Small intestine (tissue), 7 donors: ENCODE results near the gene KCNN3. TPM values are rescaled to one million over a fixed set of nuclear protein-coding genes. Genes with fewer than 3 reads are reported as not detected.

Experiments used
- DNase-seq, 2 donors: peaks; one replicate each; pipeline versions ENCODE4 v3.0.0 to v3.0.0-alpha.2; 2013
- FAIRE-seq: peaks from 2 replicates; lab custom pipeline; 2012; peaks lifted over from hg19 to GRCh38; lab: Jason Lieb, UNC
- H3K27ac ChIP-seq, 3 donors: one replicate each; pipeline ENCODE4 v1.5.1; 2013; ENCODE audit warnings: low read length in 2 of 3, mild to moderate bottlenecking in 2 of 3, control low read depth in 1 of 3, inconsistent platforms in 1 of 3, low read depth in 1 of 3, moderate library complexity in 1 of 3
- H3K27me3 ChIP-seq, 3 donors: one replicate each; pipeline ENCODE4 v1.6.1; 2013; ENCODE audit warnings: low read length in 3 of 3, inconsistent platforms in 1 of 3; ENCODE audit not compliant: control insufficient read depth in 3 of 3, insufficient read depth in 3 of 3
- H3K36me3 ChIP-seq, 3 donors: one replicate each; pipeline ENCODE4 v1.6.1; 2013; ENCODE audit warnings: low read length in 3 of 3, inconsistent platforms in 1 of 3, low read depth in 1 of 3, mild to moderate bottlenecking in 1 of 3, moderate library complexity in 1 of 3; ENCODE audit not compliant: control insufficient read depth in 3 of 3, insufficient read depth in 2 of 3
- H3K4me1 ChIP-seq, 3 donors: one replicate each; pipeline ENCODE4 v1.6.1; 2013; ENCODE audit warnings: low read length in 2 of 3, inconsistent platforms in 1 of 3, low read depth in 1 of 3, mild to moderate bottlenecking in 1 of 3, moderate library complexity in 1 of 3; ENCODE audit not compliant: control insufficient read depth in 3 of 3, insufficient read depth in 2 of 3
- H3K4me3 ChIP-seq, 3 donors: one replicate each; pipeline ENCODE4 v1.5.1; 2013; ENCODE audit warnings: low read length in 3 of 3, control low read depth in 1 of 3, inconsistent platforms in 1 of 3, low read depth in 1 of 3, mild to moderate bottlenecking in 1 of 3, moderate library complexity in 1 of 3
- H3K9me3 ChIP-seq, 2 donors: one replicate each; pipeline ENCODE4 v1.6.1; 2013; ENCODE audit warnings: low read depth in 1 of 2, low read length in 1 of 2; ENCODE audit not compliant: control insufficient read depth in 2 of 2, insufficient read depth in 1 of 2
- WGBS, 3 donors: extraction: QIAGEN DNeasy Blood & Tissue Kit; methylation state at CpG; one replicate each; pipeline ENCODE4 v1.1.7; 2013; 5-methylcytosine and 5-hydroxymethylcytosine counted together
- polyA plus RNA-seq, 4 donors: library from polyadenylated mRNA; stranded (reverse) in 3 of 4; unstranded in 1 of 4; fragments of 200-250 nt in 3 of 4; fragments of 120-200 nt in 1 of 4; gene quantifications; one replicate each; pipeline versions ENCODE4 v1.2.1 to v1.2.3, GENCODE V29; 2013
- donor health status: healthy with polysubstance abuse.
- donor health status: control.
- donor health status: control.
- donor health status: Bipolar disorder and iron deficiency.
- donor health status: healthy.

Gene KCNN3
- polyA plus RNA-seq, 4 donors = 0.27 to 1.6 (median 0.94) TPM

DNA sequence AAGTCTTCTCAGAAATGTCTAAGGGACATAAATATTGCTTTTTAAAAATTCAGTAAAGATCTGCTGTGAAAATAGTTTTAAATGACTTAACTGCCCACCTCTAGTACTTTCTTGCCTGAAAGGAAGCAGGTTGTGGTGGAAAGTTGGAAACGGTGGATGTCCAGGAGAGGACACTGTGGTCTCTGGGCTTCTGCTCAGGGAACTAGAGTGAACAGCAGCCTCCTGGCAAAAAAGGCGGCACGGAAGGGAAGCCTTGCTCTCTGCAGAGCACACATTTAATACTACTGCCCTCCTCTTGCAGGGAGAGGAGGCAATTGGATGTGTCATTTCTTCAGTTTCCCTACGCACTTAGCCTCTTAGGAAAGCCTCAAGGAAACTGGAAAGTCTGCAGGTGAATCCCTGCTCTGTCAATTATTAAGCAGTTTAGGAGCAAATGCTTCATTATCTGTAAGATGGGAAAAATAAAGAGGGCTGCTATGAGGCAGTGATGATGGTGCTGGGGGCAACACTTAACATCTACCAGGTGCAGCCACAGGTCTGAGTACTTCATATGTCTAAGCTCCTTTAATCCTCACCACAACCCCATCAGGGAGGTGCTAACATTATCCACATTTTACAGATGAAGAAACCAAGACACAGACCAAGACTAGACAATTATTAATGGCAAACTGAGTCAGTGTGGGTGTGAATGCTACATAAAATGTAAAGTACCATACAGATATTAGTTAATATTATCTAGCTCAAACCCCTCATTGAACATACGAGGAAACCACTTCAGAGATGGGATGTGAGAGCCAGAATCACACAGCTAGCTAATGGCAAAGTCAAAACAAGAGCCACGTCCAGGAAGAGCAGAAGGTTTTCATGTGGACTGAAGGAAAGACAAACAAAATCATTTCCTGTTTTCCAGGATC, 153.2 kb downstream of the KCNN3 start:
- FAIRE-seq = no peak
- no peaks in the 10 kb centered on the region for H3K9me3 ChIP-seq
- peaks cover 0 to 4% (median 0%) of the 10 kb centered on the region in 3 donors for H3K27me3 ChIP-seq
- no peak for DNase-seq
- no peaks in the 10 kb centered on the region for H3K4me1 ChIP-seq
- H3K36me3 ChIP-seq = peaks cover 0 to 2% (median 0%) of the 10 kb centered on the region in 3 donors
- H3K4me3 ChIP-seq = no peak overlapping the region
- 55 to 63% (median 56%) methylated on average over 6 of the region's 6 CpGs for WGBS, 3 donors
- H3K27ac ChIP-seq = no peak overlapping the region

DNA sequence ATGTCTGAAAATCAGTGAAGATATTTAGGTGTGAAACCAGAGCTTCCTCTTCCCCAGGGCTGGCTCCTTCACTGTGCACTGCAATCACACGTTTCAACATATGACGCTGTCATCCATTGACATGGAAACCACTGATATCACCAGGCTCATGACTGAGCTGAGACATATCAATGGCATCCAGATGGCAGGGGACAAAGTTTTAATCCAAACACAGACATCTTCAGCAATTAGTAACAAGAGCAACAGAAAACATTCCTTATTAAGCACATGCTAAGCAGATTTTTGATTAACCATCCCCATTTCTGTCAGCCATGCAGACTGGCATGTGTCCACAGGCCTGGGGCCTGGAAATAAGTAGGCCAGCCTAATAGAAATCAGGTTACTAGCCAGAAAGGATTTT, 154.1 kb downstream of the KCNN3 start:
- FAIRE-seq = no peak
- no peaks in the 10 kb centered on the region for H3K4me1 ChIP-seq
- peak in 1 of 2 donors; percentile 55 for DNase-seq
- H3K36me3 ChIP-seq = peaks cover 0 to 2% (median 0%) of the 10 kb centered on the region in 3 donors
- no peak overlapping the region for H3K4me3 ChIP-seq
- peaks cover 0 to 7% (median 0%) of the 10 kb centered on the region in 3 donors for H3K27me3 ChIP-seq
- no peak overlapping the region for H3K27ac ChIP-seq
- no peaks in the 10 kb centered on the region for H3K9me3 ChIP-seq
- 43 to 67% (median 64%) methylated on average over 2 of the region's 2 CpGs for WGBS, 3 donors

DNA sequence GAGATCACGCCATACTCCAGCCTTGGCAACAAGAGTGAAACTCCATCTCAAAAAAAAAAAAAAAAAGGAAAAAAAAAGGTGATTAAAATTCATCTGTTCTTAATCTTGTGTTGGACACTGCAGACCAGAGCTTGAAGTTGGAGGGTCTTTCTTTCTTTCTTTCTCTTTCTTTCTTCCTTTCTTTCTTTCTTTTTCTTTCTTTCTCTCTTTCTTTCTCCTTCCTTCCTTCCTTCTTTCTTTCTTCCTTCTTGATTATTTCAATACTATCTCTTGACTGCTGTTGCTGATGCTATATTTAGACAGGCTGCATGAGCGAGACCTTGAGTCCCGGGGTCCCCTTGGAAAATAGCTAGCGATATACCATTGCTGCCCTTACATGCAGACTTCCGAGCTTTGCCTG, 154.7 kb downstream of the KCNN3 start:
- Histone ChIP-seq H3K4me3 (no peak overlapping the region), H3K27me3 (peaks cover 0 to 7% (median 0%) of the 10 kb centered on the region in 3 donors), H3K4me1 (no peaks in the 10 kb centered on the region), H3K36me3 (peaks cover 0 to 2% (median 0%) of the 10 kb centered on the region in 3 donors), H3K27ac (no peak overlapping the region), H3K9me3 (no peaks in the 10 kb centered on the region)
- DNase-seq = no peak
- 87 to 93% (median 89%) methylated on average over 5 of the region's 5 CpGs for WGBS, 3 donors
- FAIRE-seq = no peak

DNA sequence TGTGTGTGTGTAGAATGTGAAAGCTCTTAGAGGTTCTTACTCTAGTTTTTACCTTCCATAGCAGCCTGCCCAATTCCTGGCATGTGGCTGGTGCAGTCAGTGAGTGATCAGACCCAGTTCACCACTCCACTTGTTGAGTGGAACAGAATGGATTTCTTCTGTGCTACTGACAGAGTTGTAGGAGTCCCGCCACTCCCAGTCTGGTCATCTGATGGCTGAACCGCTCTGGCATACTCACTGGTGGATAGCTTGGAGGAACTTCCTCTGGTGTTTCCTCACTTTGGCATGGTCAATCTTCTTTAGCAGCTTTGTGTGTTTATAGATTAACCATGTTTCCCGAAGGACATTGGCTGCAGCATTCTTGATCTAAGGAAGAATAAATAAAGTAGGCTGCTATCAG, 155.4 kb downstream of the KCNN3 start:
- Histone ChIP-seq H3K4me1 (no peaks in the 10 kb centered on the region), H3K27ac (no peak overlapping the region), H3K27me3 (peaks cover 0 to 7% (median 0%) of the 10 kb centered on the region in 3 donors), H3K4me3 (no peak overlapping the region), H3K36me3 (peaks cover 0 to 2% (median 0%) of the 10 kb centered on the region in 3 donors), H3K9me3 (no peaks in the 10 kb centered on the region)
- FAIRE-seq (no peak), DNase-seq (peak; percentile 23 to 27)
- WGBS, 3 donors = 42 to 59% (median 43%) methylated on average over 3 of the region's 3 CpGs

DNA sequence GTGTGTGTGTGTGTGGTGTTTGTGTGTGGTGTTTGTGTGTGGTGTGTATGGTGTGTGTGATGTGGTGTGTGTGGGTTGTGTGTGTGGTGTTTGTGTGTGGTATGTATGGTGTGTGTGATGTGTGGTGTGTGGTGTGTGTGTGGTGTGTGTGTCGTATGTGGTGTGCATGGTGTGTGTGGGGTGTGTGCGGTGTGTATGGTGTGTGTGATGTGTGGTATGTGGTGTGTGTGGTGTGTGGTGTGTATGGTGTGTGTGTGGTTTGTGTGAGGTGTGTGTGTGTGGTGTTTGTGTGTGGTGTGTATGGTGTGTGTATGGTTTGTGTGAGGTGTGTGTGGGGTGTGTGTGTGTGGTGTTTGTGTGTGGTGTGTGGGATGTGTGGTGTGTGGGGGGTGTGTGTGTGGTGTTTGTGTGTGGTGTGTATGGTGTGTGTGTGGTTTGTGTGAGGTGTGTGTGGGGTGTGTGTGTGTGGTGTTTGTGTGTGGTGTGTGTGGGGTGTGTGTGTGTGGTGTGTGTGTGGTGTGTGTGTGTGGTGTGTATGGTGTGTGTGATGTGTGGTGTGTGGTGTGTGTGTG, 155.9 kb downstream of the KCNN3 start:
- Histone ChIP-seq H3K27ac (no peak overlapping the region), H3K4me3 (no peak overlapping the region), H3K9me3 (no peaks in the 10 kb centered on the region), H3K36me3 (peaks cover 0 to 2% (median 0%) of the 10 kb centered on the region in 3 donors), H3K4me1 (no peaks in the 10 kb centered on the region), H3K27me3 (peaks cover 0 to 10% (median 0%) of the 10 kb centered on the region in 3 donors)
- 77 to 85% (median 83%) methylated on average over 2 of the region's 2 CpGs for WGBS, 3 donors
- DNase-seq = no peak
- no peak for FAIRE-seq

DNA sequence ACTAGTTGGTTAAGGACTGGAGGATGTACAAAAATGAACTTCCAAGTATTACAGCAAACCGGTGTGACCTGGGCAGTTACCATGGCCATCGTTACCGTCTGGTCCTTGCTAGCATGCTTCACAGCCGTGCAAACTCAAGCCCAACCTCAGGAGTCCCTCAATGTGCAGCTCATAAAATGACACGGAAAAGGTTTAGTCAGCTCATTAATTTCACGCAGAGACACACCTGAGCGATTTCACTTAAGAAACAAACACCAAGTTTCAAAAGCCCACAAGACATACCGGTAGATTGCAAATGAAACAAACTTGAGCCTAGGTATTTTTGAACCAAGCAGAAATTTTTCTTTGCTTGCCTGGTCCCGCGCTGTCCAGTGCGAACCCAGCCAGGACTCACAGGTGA, 157.1 kb downstream of the KCNN3 start:
- Histone ChIP-seq H3K9me3 (no peaks in the 10 kb centered on the region), H3K36me3 (peaks cover 0 to 2% (median 0%) of the 10 kb centered on the region in 3 donors), H3K27me3 (peaks cover 0 to 10% (median 0%) of the 10 kb centered on the region in 3 donors), H3K4me3 (no peak overlapping the region), H3K4me1 (no peaks in the 10 kb centered on the region), H3K27ac (no peak overlapping the region)
- FAIRE-seq (no peak), DNase-seq (no peak)
- 89 to 92% (median 92%) methylated on average over 11 of the region's 11 CpGs for WGBS, 3 donors

DNA sequence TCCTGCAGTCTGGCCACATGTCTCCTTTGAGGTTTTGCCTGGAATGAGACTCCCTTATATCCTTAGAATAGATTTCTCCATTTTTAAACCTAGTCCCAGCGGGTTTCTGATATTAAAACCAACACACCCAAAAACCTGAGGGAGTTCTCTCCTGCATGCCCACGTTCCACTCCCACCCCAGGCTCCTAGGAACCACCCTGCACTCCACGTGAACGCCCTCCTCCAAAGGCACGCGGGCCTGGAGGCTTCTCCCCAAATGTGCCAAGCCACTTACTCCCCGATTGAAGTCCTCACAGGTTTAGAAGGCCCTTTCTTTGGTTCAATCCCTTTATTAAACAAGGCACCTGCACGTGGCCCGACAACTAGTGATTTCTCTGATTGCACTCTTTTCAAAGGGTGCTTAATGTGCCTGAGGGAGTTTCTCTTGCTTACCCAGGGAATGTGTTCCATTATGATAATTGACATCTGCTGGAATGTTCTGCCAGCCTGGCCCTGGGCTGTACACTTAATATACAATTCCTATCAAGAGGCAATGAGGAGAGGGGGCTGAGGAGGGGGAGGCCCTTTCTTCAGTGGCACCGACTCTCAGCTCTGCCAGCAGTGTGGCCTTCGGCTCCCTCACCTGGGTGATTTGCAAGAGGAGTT, 157.8 kb downstream of the KCNN3 start:
- Histone ChIP-seq H3K9me3 (no peaks in the 10 kb centered on the region), H3K27me3 (peaks cover 0 to 10% (median 0%) of the 10 kb centered on the region in 3 donors), H3K27ac (no peak overlapping the region), H3K4me3 (no peak overlapping the region), H3K36me3 (peaks cover 0 to 2% (median 0%) of the 10 kb centered on the region in 3 donors), H3K4me1 (no peaks in the 10 kb centered on the region)
- DNase-seq = no peak
- FAIRE-seq = no peak
- whole genome bisulfite sequencing, 3 donors = 70 to 81% (median 74%) methylated on average over 11 of the region's 11 CpGs

DNA sequence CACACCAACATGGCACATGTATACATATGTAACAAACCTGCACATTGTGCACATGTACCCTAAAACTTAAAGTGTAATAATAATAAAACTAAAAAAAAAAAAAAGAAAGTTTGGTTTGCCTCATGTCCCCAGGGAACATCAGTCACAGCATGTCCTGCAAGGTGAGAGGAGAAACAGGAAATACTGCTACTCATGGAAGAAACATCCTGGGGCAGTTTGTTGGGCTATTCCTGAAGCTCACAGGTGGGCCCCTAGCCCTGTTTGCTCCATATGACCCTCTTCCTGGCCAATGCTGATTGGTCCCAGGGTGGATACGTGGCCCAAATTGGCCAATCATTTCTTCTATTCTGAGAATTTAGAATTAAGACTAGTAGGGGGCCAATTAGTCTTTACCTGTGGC, 158.7 kb downstream of the KCNN3 start:
- Histone ChIP-seq H3K9me3 (no peaks in the 10 kb centered on the region), H3K4me3 (no peak overlapping the region), H3K27ac (no peak overlapping the region), H3K27me3 (peaks cover 0 to 10% (median 0%) of the 10 kb centered on the region in 3 donors), H3K36me3 (peaks cover 0 to 2% (median 0%) of the 10 kb centered on the region in 3 donors), H3K4me1 (no peaks in the 10 kb centered on the region)
- 30 to 83% (median 39%) methylated on average over 1 of the region's 1 CpG for WGBS, 3 donors
- DNase-seq = no peak
- FAIRE-seq = no peak
